SK-N-SH (cell line): ENCODE data around the gene TMEM117.

ENCODE experiments used
- CTCF ChIP-seq: fragments of 200-600 bp; sonication (generic); IDR thresholded peaks from 2 replicates; pipeline ENCODE4 v1.6.1; 2017; ENCODE audit warnings: antibody characterized with exemption, mild to moderate bottlenecking, moderate library complexity
- MEF2A ChIP-seq: IDR thresholded peaks from 2 replicates; pipeline ENCODE4 v1.4.0; 2012; ENCODE audit warnings: low read depth, borderline replicate concordance
- POLR2AphosphoS5 ChIP-seq: IDR thresholded peaks from 2 replicates; pipeline ENCODE4 v1.6.1; 2012; ENCODE audit warnings: low read depth, low read length
- RXRA ChIP-seq: IDR thresholded peaks from 2 replicates; pipeline ENCODE4 v1.4.0; 2012; ENCODE audit warnings: low read depth, mild to moderate bottlenecking, borderline replicate concordance

- no peak for TF ChIP-seq CTCF
- no peak for TF ChIP-seq MEF2A
- TF ChIP-seq POLR2AphosphoS5, result no peak
- no peak for TF ChIP-seq RXRA
Measured at GRCh38 chr12:43858096-43858495, 22.2 kb downstream of the TMEM117 start.
